ENCODE data around the gene TIAM2.
A peak's percentile ranks its signal among the peaks of the same experiment; 100 is the strongest.
"Not testable (repeated sequence)": the region's sequence is repeated elsewhere in the genome, so short reads cannot be mapped to it uniquely, and the experiment has no call there.

TIAM2 gene

GRCh38 chr6:155170519-155170918 lies 175.4 kb downstream of the TIAM2 start:
- no peak for DNase-seq (ENCODE audit: low read depth)

GRCh38 chr6:155171109-155171746 lies 176.1 kb downstream of the TIAM2 start:
- peak; percentile 88 for DNase-seq (ENCODE audit: low read depth)

- DNase-seq (ENCODE audit: low read depth): no peak
Observed at GRCh38 chr6:155171747-155172449, 176.8 kb downstream of the TIAM2 start.

- no peak for DNase-seq (ENCODE audit: low read depth)
Observed at GRCh38 chr6:155173488-155173887, 178.4 kb downstream of the TIAM2 start.

GRCh38 chr6:155174576-155175211 lies 179.6 kb downstream of the TIAM2 start:
- DNase-seq (ENCODE audit: low read depth): peak; percentile 75

GRCh38 chr6:155177363-155177961 lies 182.3 kb downstream of the TIAM2 start:
- peak; percentile 32 for DNase-seq (ENCODE audit: low read depth)

GRCh38 chr6:155181498-155181897 lies 186.4 kb downstream of the TIAM2 start:
- no peak for DNase-seq (ENCODE audit: low read depth)

- DNase-seq (ENCODE audit: low read depth): no peak
Observed at GRCh38 chr6:155182103-155182502, 187.0 kb downstream of the TIAM2 start.

- DNase-seq (ENCODE audit: low read depth): no peak
Observed at GRCh38 chr6:155183095-155183494, 188.0 kb downstream of the TIAM2 start.

- not testable (repeated sequence) for DNase-seq (ENCODE audit: low read depth)
Observed at GRCh38 chr6:155185041-155185440, 189.9 kb downstream of the TIAM2 start.

GRCh38 chr6:155185544-155185943 lies 190.4 kb downstream of the TIAM2 start:
- DNase-seq (ENCODE audit: low read depth): no peak

- no peak for DNase-seq (ENCODE audit: low read depth)
Observed at GRCh38 chr6:155186052-155186658, 191.0 kb downstream of the TIAM2 start.

- no peak for DNase-seq (ENCODE audit: low read depth)
Observed at GRCh38 chr6:155187106-155187505, 192.0 kb downstream of the TIAM2 start.

- peak; percentile 62 for DNase-seq (ENCODE audit: low read depth)
Observed at GRCh38 chr6:155187994-155188706, 193.0 kb downstream of the TIAM2 start.

- peak; percentile 89 for DNase-seq (ENCODE audit: low read depth)
Observed at GRCh38 chr6:155188707-155189496, 193.8 kb downstream of the TIAM2 start.

- no peak for DNase-seq (ENCODE audit: low read depth)
Observed at GRCh38 chr6:155190677-155191076, 195.6 kb downstream of the TIAM2 start.

GRCh38 chr6:155193526-155193925 lies 198.4 kb downstream of the TIAM2 start:
- DNase-seq (ENCODE audit: low read depth): no peak

- DNase-seq (ENCODE audit: low read depth): no peak
Observed at GRCh38 chr6:155194399-155194798, 199.3 kb downstream of the TIAM2 start.

- DNase-seq (ENCODE audit: low read depth): no peak
Observed at GRCh38 chr6:155195903-155196302, 200.8 kb downstream of the TIAM2 start.

- DNase-seq (ENCODE audit: low read depth): no peak
Observed at GRCh38 chr6:155196911-155197310, 201.8 kb downstream of the TIAM2 start.

GRCh38 chr6:155197932-155198331 lies 202.8 kb downstream of the TIAM2 start:
- no peak for DNase-seq (ENCODE audit: low read depth)
